Measurements from ENCODE around the gene ADGRD1.

ADGRD1 gene

GRCh38 chr12:130967636-130968035 is 13.9 kb downstream of the ADGRD1 start:
- no peak for DNase-seq

DNA sequence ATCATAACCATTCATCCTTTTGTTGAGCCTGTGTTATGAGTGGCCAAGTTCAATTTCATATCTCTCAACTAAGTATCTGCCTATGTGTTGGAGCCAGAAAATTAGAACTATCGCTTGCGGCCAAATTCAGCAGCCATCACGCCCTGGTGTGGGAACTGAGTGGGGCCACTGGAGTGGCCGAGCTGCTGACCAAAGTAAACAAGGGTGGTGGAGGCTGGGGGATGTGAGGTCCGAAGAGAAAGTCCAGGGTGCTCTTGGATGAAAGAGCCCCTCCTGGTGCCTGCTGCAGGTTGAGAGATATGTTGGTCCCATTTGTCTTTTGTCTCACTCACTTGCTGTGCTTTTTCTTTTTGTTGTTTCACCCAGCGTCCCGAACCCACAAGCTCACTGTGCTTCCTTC is 14.9 kb downstream of the ADGRD1 start:
- no peak for DNase-seq

DNA sequence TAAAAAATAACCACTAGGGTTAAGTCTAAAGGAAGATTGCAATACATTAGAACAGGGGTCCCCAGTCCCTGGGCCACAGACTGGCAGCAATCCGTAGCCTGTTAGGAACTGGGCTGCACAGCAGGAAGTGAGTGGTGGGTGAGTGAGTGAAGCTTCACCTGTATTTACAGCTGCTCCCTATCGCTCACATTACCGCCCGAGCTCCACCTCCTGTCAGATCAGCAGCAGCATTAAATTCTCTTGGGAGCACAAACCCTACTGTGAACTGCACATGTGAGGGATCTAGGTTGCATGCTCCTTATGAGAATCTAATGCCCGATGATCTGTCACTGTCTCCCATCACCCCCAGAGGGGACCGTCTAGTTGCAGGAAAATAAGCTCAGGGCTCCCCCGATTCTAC is 15.5 kb downstream of the ADGRD1 start:
- DNase-seq, result no peak

DNA sequence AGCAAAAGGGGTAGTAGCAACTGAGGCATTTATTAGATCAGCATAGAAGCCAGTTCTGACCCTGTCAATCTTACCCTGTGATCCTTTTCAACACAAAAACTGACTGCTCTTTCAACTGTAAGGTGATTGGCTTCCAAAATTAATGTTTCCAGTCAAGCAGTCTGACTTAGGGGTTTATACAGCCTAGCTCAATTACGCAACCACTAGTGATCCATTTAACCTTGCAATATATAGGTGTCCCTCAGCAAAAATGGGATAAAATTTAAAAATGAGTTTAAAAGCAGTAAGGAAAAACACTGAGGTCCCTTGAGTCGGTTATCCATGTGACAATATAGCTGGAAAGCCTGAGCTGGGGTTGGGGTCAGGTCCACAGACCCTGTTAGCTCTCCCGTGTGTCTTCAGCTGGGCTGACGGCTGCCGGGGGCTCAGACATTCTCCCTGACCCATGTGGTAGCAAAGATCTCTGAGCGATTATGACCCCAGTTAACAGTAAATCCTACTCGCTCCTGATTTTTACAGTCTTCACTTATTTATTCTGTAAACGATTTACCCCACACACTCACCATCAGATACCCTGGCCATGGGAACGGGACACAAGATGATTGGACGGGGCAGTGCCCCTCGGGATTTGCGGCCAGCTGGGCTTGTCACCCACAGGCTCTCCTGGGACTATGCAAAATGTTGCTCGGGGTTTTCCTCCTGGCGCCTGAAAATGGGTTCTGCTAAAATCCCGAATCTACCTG is 16.6 kb downstream of the ADGRD1 start:
- DNase-seq, result no peak

- no peak for DNase-seq
These were observed 17.2 kb downstream of the ADGRD1 start for GRCh38 chr12:130970908-130971233.

DNA sequence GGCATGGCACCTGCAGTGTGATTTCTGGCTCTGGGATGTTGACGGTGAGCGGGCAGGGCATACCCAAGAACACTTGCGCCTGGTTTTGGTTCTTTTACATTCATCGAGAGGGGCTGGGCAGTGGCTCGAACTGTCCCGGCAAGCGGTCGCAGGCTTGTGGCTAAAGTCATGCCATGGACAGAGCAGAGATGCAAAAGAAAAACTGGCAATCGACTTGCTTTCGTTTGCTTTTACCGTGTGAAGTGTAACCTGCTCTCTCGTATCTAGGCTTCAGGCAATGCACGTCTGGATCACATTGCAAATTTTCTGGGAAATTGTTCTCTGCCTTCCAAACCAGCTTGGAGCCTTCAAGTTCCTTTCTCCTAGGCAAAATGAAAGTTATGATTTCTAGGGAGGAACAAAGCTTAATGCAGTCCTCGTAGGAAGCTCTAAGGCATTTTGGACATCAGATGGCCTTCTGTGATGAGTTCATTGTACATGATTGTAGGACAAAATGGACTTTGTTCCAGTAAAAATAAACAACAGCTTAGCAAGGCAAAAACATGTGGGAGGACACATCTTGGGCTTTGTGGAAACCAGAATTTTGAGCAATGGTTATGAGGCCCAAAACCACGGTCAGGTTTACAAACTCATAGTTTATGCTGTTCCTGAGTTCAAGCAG is 18.3 kb downstream of the ADGRD1 start:
- DNase-seq, result no peak

- DNase-seq, result no peak
These were observed 18.9 kb downstream of the ADGRD1 start for GRCh38 chr12:130972586-130972950.

DNA sequence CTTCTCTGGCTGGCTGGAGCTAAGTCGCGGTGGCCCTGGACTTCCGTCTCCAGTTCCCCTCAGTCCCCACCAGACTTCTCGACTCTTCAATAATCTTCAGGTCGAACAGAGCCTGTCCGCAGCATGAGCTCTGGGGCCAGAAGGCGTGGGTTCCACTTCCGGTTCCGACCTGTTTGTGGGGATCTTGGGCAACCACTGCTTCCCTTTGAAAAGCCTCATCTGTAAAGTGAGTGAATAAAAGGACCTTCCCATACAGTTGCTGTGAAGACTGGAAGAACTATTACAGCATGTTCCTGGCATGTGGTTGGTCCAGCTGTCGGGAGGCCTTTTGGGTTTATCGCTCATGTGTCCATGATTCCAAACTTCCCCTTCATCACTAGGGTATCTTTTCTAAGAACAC is 19.4 kb downstream of the ADGRD1 start:
- no peak for DNase-seq

GRCh38 chr12:130973906-130974305 is 20.2 kb downstream of the ADGRD1 start:
- DNase-seq, result no peak

GRCh38 chr12:130975116-130975515 is 21.4 kb downstream of the ADGRD1 start:
- DNase-seq, result no peak

DNA sequence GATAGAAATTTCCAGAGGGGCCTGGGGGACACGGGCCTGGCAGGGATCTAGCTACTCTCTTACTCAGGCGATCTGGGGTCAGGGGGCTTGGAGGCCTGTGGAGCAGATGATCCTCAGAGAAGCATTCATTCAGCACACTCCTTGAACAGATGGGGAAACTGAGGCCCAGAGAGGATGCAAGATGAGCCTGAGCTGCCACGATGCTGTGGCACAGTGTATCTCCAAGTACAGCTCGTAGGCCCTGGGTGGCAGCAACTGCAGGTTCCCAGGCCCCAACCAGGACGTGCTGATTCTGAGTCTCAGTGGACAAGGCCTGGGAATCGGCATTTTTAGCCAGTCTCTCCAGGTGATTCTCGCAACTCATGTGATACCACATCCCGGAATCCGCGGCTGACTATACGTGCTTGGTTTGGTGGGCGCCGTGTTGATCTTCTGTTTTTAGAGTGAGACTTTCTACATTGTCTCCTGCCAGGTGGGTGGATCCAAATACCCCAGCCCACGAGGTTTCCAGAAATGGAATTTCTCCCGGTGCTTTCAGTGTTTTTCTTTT is 22.5 kb downstream of the ADGRD1 start:
- DNase-seq, result no peak

- DNase-seq, result no peak
These were observed 23.5 kb downstream of the ADGRD1 start for GRCh38 chr12:130977046-130977742.

- no peak for DNase-seq
These were observed 24.0 kb downstream of the ADGRD1 start for GRCh38 chr12:130977743-130978095.

- DNase-seq, result no peak
These were observed 25.1 kb downstream of the ADGRD1 start for GRCh38 chr12:130978785-130979184.

DNA sequence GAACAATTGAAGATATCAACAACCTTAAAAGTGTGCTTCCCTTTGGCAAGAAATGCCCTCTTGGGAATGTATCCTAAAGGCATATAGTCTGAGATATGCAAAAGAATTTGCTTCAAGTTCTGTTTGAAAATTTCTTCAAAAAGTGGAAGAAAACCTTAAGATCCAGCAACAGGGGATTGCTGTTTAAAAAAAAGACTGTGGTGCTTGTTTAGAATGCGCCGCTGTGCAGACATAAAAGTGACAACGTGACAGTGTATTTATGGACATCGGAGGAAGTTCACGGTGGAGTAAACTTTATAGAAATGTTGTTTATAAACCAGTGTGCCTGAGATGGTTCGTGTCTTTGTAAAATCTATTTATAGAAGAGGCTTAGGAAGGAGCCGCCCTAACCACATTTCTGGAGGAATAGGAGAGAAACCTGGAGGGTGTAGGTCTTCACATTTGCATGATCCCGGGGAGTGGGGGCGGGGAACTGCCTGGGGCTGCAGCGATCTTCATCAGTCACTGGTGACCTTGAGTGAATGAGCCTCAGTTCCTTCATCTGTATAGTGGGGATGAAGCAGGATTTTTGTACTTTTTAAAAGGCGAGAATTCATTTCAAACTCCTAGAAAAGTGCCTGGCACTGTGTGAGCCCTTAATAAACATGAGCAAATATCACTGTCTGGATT is 27.5 kb downstream of the ADGRD1 start:
- DNase-seq, result no peak

- DNase-seq, result no peak
These were observed 28.2 kb downstream of the ADGRD1 start for GRCh38 chr12:130981911-130982310.

GRCh38 chr12:130982565-130983225 is 29.0 kb downstream of the ADGRD1 start:
- DNase-seq, result no peak

- no peak for DNase-seq
These were observed 29.8 kb downstream of the ADGRD1 start for GRCh38 chr12:130983328-130984017.

GRCh38 chr12:130984183-130985058 is 30.7 kb downstream of the ADGRD1 start:
- DNase-seq, result no peak

GRCh38 chr12:130987151-130987931 is 33.6 kb downstream of the ADGRD1 start:
- DNase-seq, result no peak

All from fibroblast of skin of right biceps (primary cell).